ENCODE results near the gene NFAT5. TPM values are rescaled to one million over a fixed set of nuclear protein-coding genes. Genes with fewer than 3 reads are reported as not detected.

NFAT5 gene
- total RNA-seq, 2 experiments from 2014 or later: 36.0 to 37.8 TPM

DNA sequence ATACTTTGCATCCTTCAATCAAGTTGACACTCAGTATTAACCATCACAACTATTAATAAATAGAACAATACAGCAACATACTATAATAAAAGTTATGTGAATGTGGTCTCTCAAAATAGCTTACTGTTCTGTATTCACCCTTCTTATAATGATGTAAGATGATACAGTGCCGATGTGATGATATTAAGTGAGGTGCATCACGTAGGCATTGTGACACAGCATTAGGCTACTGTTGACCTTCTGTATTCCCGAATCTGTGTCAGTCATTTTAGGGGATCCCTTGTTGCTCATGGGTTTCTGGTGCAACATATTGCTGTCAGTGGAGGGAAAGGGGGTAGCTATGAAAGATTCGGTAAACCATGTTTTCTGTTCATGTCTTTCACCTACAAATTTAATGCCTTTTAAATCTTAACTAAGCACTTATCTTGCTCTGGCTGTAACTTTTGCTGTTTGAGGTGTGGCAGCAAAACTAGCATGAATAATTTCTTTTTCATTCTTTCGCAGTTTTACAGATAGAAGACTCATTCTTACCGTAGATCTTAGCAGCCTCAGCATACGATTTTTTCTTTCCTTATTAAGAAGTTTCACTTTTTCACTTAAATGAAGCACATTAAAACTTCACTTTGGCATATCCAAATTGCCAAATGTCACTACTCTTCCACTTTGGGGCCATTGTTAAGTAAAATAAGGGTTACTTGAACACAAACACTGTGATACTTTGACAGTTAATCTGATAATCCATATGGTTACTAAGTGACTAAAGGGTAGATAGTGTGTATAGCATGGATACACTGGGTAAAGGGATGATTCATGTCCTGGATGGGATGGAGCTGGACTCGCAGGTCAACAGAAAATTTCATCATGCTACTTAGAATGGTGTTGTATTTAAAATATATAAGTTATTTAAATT is 29.6 kb downstream of the NFAT5 start:
- TF ChIP-seq, protein P1, sequence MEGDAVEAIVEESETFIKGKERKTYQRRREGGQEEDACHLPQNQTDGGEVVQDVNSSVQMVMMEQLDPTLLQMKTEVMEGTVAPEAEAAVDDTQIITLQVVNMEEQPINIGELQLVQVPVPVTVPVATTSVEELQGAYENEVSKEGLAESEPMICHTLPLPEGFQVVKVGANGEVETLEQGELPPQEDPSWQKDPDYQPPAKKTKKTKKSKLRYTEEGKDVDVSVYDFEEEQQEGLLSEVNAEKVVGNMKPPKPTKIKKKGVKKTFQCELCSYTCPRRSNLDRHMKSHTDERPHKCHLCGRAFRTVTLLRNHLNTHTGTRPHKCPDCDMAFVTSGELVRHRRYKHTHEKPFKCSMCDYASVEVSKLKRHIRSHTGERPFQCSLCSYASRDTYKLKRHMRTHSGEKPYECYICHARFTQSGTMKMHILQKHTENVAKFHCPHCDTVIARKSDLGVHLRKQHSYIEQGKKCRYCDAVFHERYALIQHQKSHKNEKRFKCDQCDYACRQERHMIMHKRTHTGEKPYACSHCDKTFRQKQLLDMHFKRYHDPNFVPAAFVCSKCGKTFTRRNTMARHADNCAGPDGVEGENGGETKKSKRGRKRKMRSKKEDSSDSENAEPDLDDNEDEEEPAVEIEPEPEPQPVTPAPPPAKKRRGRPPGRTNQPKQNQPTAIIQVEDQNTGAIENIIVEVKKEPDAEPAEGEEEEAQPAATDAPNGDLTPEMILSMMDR (IDR thresholded peaks at IDR 0.05): no peak
- DNase-seq: no peak
- Mint-ChIP-seq H3K9me3 (no peaks in the 10 kb centered on the region), H3K27ac (peak overlapping the region; percentile 49), H3K4me1 (ENCODE audit: low read depth) (peaks cover 46% of the 10 kb centered on the region), H3K36me3 (ENCODE audit: low read depth) (peaks cover 29% of the 10 kb centered on the region), H3K4me3 (no peak overlapping the region), H3K27me3 (no peaks in the 10 kb centered on the region)
- intact Hi-C loops (cut with micrococcal nuclease): no loop called here
- ChIA-PET CTCF (interaction anchor here (1.9 kb wide), 1 partner anchor 200 kb away, joined by 4 read pairs; no protein-coding TSS in a partner anchor), POLR2A (interaction anchor here (0.6 kb wide), 1 partner anchor 17 kb away, joined by 3 read pairs; no protein-coding TSS in a partner anchor)
- ATAC-seq: no peak

DNA sequence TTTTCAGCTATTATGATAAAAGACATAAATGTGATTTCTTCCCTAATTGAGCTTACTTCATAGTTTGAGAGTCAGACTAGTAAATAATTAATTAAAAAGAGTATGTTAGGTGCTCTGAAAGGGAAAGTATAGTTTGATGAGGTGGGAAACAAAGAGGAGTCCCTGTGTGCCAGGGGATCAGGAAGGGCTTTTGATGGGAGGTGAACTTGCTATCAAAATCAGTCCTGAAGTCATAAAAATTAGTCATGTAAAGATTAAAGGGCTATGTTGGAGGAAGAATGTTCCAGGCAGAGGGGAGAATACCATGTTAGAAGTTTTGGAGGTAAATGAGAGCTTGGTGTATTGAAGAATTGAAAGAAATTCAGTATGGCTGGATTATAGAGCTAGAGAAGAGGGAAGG is 31.0 kb downstream of the NFAT5 start:
- Mint-ChIP-seq H3K27me3 (no peaks in the 10 kb centered on the region), H3K27ac (no peak overlapping the region), H3K9me3 (no peaks in the 10 kb centered on the region), H3K36me3 (ENCODE audit: low read depth) (peaks cover 22% of the 10 kb centered on the region), H3K4me3 (no peak overlapping the region), H3K4me1 (ENCODE audit: low read depth) (peaks cover 38% of the 10 kb centered on the region)
- ChIA-PET POLR2A (interaction anchor here (0.6 kb wide), 1 partner anchor 28 kb away, joined by 3 read pairs; no protein-coding TSS in a partner anchor), CTCF (interaction anchor here (1.9 kb wide), 1 partner anchor 201 kb away, joined by 4 read pairs; no protein-coding TSS in a partner anchor)
- DNase-seq (no peak), ATAC-seq (no peak)
- intact Hi-C loops (cut with micrococcal nuclease): no loop called here
- TF ChIP-seq, protein P1 (IDR thresholded peaks at IDR 0.05): no peak

DNA sequence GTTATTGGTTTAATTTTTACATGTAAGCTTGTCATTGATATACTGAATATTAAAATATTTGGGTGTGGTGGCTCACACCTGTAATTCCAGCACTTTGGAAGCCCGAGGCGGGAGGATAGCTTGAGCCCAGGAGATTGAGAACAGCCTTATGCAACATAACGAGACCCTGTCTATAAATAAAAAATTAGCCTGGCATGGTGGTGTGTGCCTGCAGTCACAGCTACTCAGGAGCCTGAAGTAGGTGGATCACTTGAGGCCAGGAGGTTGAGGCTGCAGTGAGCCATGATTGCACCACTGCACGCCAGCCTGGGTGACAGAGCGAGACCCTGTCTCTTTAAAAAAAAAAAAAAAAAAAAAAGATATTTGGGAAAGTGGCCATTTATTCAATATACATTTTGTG is 32.3 kb downstream of the NFAT5 start:
- intact Hi-C loops (cut with micrococcal nuclease): no loop called here
- Mint-ChIP-seq H3K9me3 (no peaks in the 10 kb centered on the region), H3K4me3 (no peak overlapping the region), H3K36me3 (ENCODE audit: low read depth) (peaks cover 18% of the 10 kb centered on the region), H3K27ac (no peak overlapping the region), H3K4me1 (ENCODE audit: low read depth) (peaks cover 38% of the 10 kb centered on the region), H3K27me3 (no peaks in the 10 kb centered on the region)
- no peak for ATAC-seq
- DNase-seq: no peak
- ChIA-PET CTCF (no interaction called here), POLR2A (interaction anchor here (0.7 kb wide), 1 partner anchor 27 kb away, joined by 4 read pairs; no protein-coding TSS in a partner anchor)
- TF ChIP-seq, protein P1 (IDR thresholded peaks at IDR 0.05): no peak

DNA sequence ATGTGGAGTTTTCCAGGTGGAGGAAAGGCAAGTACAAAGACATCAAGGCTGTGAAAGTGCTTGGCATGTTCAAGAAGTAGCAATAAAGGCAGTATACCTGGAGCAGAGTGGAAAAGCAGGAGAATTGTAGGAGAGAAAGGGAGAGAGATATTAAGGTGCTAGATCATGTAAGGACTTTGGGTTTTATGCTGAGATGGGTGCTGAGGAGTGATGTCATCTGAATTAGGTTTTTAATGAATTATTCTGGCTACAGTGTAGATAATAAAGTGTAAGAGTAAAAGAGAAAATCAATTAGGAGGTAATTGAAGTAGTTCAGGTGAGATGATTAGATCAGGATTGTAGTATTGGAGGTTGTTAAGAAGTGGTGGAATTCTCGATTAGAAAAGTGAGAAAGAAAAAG is 34.0 kb downstream of the NFAT5 start:
- Mint-ChIP-seq H3K27ac (no peak overlapping the region), H3K4me1 (ENCODE audit: low read depth) (peaks cover 32% of the 10 kb centered on the region), H3K9me3 (no peaks in the 10 kb centered on the region), H3K27me3 (no peaks in the 10 kb centered on the region), H3K4me3 (no peak overlapping the region), H3K36me3 (ENCODE audit: low read depth) (peaks cover 18% of the 10 kb centered on the region)
- intact Hi-C loops (cut with micrococcal nuclease): no loop called here
- ChIA-PET POLR2A (interaction anchor here (0.6 kb wide), 1 partner anchor 77 kb away, joined by 3 read pairs; no protein-coding TSS in a partner anchor), CTCF (no interaction called here)
- ATAC-seq: no peak
- DNase-seq: no peak
- TF ChIP-seq, protein P1 (IDR thresholded peaks at IDR 0.05): no peak

DNA sequence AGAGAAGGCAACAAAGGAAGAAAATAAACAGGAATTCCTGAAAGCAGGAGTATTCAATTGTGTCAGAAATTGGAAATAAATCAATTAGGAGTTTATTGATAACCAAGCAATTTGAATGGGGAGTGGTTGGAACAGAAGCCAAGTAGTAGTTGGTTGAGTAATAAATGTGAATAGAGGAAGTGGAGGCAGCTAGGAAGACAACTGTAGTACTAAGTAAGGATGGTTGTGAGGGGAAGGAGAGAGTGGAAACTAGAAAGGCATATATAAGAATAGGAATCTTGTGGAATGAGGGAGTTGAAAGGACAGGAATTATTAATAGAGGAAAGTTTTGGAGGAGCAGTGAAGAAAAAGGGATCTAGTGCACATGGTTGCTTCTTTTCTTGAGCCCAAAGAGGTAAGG is 34.4 kb downstream of the NFAT5 start:
- H3K36me3 Mint-ChIP-seq (ENCODE audit: low read depth): peaks cover 20% of the 10 kb centered on the region
- ATAC-seq (no peak), DNase-seq (no peak)
- ChIA-PET POLR2A (interaction anchor here (0.6 kb wide), 1 partner anchor 77 kb away, joined by 3 read pairs; no protein-coding TSS in a partner anchor), CTCF (no interaction called here)
- peaks cover 28% of the 10 kb centered on the region for H3K4me1 Mint-ChIP-seq (ENCODE audit: low read depth)
- no peak overlapping the region for H3K27ac Mint-ChIP-seq
- no peak overlapping the region for H3K4me3 Mint-ChIP-seq
- no peaks in the 10 kb centered on the region for H3K9me3 Mint-ChIP-seq
- TF ChIP-seq, protein P1 (IDR thresholded peaks at IDR 0.05): no peak
- H3K27me3 Mint-ChIP-seq: no peaks in the 10 kb centered on the region
- intact Hi-C loops (cut with micrococcal nuclease): no loop called here
